Prostate gland (tissue), 2 donors: ENCODE results near the gene NCR3LG1. TPM values are rescaled to one million over a fixed set of nuclear protein-coding genes. Genes with fewer than 3 reads are reported as not detected.

ENCODE experiments used
- DNase-seq: peaks from one replicate; pipeline ENCODE4 v3.0.0-alpha.2; 2019; ENCODE audit warnings: low spot score
- H3K27ac ChIP-seq, 2 donors: fragments of 200-600 bp; sonication (generic); 2 replicates each; pipeline ENCODE4 v1.5.1; 2017 to 2019
- H3K27me3 ChIP-seq: fragments of 200-600 bp; sonication (generic); replicated peaks from 2 replicates; pipeline ENCODE4 v1.5.1; 2019; ENCODE audit not compliant: insufficient read depth
- H3K36me3 ChIP-seq, 2 donors: fragments of 200-600 bp; sonication (generic); 1 replicate in 1 of 2; 2 replicates in 1 of 2; pipeline versions ENCODE4 v1.5.1 to v1.8.1; 2017 to 2019
- H3K4me1 ChIP-seq: fragments of 200-600 bp; sonication (generic); replicated peaks from 2 replicates; pipeline ENCODE4 v1.5.1; 2019
- H3K4me3 ChIP-seq, 2 donors: fragments of 200-600 bp; sonication (generic); 2 replicates each; pipeline ENCODE4 v1.5.1; 2017 to 2019
- H3K9me3 ChIP-seq: fragments of 200-600 bp; sonication (generic); 2 replicates; pipeline ENCODE4 v1.5.1; 2017
- POLR2A ChIP-seq: fragments of 450-650 bp; IDR thresholded peaks from one replicate; pipeline ENCODE4 v1.6.1; 2016; ENCODE audit warnings: antibody characterized with exemption, mild to moderate bottlenecking
- POLR2AphosphoS5 ChIP-seq: sonication (generic); formaldehyde crosslinking; IDR thresholded peaks from one replicate; pipeline ENCODE4 v1.6.1; 2017; ENCODE audit warnings: antibody characterized with exemption
- WGBS: methylation state at CpG from one replicate; pipeline ENCODE4 v1.1.5; 2018; 5-methylcytosine and 5-hydroxymethylcytosine counted together
- intact Hi-C: fragments of 100-400 bp; cut with DNase I; formaldehyde crosslinking; loops from one replicate; pipeline ENCODE4 v1.14.2; 2022
- total RNA-seq, 2 donors: library from RNA; depleted of rRNA; stranded (reverse); fragments of >200 nt; gene quantifications; one replicate each; pipeline ENCODE4 v1.1.0, GENCODE V29; 2016
- TF ChIP-seq, protein P1 (sequence below), 4 experiments: fragments of 200-600 bp in 2 of 4; fragments of 450-650 bp in 2 of 4; sonication (generic) in 2 of 4; IDR thresholded peaks; 1 replicate in 3 of 4; 2 replicates in 1 of 4; pipeline ENCODE4 v1.5.1; 2016 to 2019; ENCODE audit warnings: antibody characterized with exemption in 4 of 4, mild to moderate bottlenecking in 2 of 4, moderate library complexity in 2 of 4

The NCR3LG1 gene
- total RNA-seq, 2 donors from 2014 or later, result 0.41 to 5.9 TPM

GRCh38 chr11:17328871-17329494 lies 22.6 kb upstream of the NCR3LG1 start:
- Histone ChIP-seq H3K9me3 (no peaks in the 10 kb centered on the region), H3K27me3 (no peaks in the 10 kb centered on the region), H3K4me1 (no peaks in the 10 kb centered on the region), H3K36me3 (no peaks in the 10 kb centered on the region), H3K27ac (no peak overlapping the region), H3K4me3 (no peak overlapping the region)
- TF ChIP-seq, protein P1, sequence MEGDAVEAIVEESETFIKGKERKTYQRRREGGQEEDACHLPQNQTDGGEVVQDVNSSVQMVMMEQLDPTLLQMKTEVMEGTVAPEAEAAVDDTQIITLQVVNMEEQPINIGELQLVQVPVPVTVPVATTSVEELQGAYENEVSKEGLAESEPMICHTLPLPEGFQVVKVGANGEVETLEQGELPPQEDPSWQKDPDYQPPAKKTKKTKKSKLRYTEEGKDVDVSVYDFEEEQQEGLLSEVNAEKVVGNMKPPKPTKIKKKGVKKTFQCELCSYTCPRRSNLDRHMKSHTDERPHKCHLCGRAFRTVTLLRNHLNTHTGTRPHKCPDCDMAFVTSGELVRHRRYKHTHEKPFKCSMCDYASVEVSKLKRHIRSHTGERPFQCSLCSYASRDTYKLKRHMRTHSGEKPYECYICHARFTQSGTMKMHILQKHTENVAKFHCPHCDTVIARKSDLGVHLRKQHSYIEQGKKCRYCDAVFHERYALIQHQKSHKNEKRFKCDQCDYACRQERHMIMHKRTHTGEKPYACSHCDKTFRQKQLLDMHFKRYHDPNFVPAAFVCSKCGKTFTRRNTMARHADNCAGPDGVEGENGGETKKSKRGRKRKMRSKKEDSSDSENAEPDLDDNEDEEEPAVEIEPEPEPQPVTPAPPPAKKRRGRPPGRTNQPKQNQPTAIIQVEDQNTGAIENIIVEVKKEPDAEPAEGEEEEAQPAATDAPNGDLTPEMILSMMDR (IDR thresholded peaks at IDR 0.05), result no peak
- TF ChIP-seq POLR2A (no peak), POLR2AphosphoS5 (no peak)
- WGBS, result 90% methylated on average over 5 of the region's 5 CpGs
- intact Hi-C loops, result no loop called here
- DNase-seq, result no peak

DNA sequence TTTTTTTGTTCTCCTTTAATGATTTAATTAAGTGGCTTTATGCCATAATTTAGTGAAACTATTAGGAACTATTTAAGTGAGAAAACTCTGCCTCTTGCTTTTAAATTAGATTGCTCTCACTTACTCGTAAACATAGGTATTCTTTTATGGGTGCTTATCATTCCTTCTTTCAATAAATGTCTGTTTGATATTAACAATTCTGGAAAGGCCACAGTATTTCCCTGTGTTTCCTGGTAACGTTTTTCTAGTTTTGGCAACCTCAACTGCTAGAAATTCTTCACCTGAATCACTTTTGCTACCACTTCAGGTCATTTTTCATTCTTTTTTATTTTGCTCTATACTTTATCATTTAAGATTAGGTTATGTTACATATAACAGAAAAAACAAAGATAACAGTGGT lies 19.9 kb upstream of the NCR3LG1 start:
- intact Hi-C loops, result no loop called here

DNA sequence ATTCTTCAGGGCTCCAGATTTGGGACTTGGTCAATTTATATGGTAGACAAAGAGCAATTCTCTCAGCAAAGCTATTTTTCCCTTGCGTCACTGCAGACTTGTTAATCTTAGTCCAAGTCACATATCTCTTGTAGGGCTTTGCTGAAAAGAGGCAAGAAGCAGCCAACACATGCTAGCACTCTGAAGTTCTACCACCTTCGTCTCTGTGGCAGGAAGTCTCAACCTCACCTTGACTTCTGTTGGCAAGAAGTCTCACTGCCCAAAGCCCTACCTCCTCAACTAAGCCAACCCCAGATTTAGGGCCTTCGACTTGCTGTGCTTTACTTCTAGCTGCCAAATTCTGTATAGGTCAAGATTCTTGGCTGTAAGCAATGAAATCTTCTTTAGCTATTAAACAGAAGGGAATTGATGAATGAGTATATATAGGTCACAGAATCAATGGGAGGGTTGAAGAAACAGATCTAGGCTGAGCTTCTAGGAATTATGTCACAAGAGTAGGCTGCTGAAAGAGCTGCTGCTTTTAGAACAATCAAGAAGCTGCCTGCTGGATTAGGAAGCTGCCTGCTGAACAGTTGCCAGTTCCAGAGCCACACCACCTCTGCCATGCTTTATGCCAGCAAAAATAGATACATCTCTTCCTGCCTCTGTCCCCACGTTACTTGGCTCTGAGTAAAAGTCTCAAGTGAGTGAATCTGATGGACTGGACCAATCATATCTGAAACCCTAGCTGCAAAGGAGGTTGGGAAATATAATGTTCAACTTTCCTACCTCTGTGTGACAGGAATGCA lies 17.6 kb upstream of the NCR3LG1 start:
- no peak for DNase-seq
- intact Hi-C loops, result no loop called here
- no peak overlapping the region for H3K27ac ChIP-seq
- no peaks in the 10 kb centered on the region for H3K36me3 ChIP-seq
- 87% methylated on average over 4 of the region's 4 CpGs for WGBS
- H3K4me3 ChIP-seq, result no peak overlapping the region
- TF ChIP-seq POLR2AphosphoS5, result no peak
- TF ChIP-seq, protein P1 (IDR thresholded peaks at IDR 0.05), result no peak
- no peaks in the 10 kb centered on the region for H3K9me3 ChIP-seq
- no peaks in the 10 kb centered on the region for H3K4me1 ChIP-seq
- no peaks in the 10 kb centered on the region for H3K27me3 ChIP-seq

More for the DNA sequence above, 19.9 kb upstream of the NCR3LG1 start:
- TF ChIP-seq POLR2AphosphoS5 (no peak), POLR2A (no peak)
- TF ChIP-seq, protein P1 (IDR thresholded peaks at IDR 0.05), result no peak
- no peaks in the 10 kb centered on the region for H3K4me1 ChIP-seq
- no peak overlapping the region for H3K27ac ChIP-seq
- no peaks in the 10 kb centered on the region for H3K9me3 ChIP-seq
- H3K4me3 ChIP-seq, result no peak overlapping the region
- WGBS, result 12% methylated on average over 2 of the region's 2 CpGs
- no peaks in the 10 kb centered on the region for H3K36me3 ChIP-seq
- H3K27me3 ChIP-seq, result no peaks in the 10 kb centered on the region
- no peak for DNase-seq

DNA sequence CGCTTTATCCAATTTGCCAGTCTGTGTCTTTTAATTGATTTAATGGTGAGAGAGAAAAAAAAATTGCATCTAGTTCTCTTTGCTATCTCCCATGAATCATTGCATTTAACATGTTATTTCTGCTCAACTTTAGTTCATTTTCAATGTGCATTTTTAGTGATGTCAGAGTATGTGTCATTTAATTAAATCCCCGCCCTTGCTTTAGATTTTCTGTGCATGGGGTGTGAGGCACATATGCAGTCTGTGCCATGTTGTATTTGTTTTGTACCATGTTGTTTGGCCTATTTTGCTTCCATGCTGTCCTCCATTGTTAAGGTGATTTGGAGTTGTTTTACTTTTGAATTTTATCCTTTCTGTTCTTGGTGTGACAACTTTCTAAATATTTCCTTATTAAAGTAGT lies 8.3 kb upstream of the NCR3LG1 start:
- H3K27me3 ChIP-seq, result no peaks in the 10 kb centered on the region
- no peaks in the 10 kb centered on the region for H3K9me3 ChIP-seq
- no peak overlapping the region for H3K4me3 ChIP-seq
- no peaks in the 10 kb centered on the region for H3K4me1 ChIP-seq
- 98% methylated on average over 2 of the region's 2 CpGs for WGBS
- TF ChIP-seq, protein P1 (IDR thresholded peaks at IDR 0.05), result no peak
- TF ChIP-seq POLR2A (no peak), POLR2AphosphoS5 (no peak)
- H3K27ac ChIP-seq, result no peak overlapping the region
- intact Hi-C loops, result no loop called here
- no peak for DNase-seq
- no peaks in the 10 kb centered on the region for H3K36me3 ChIP-seq

- Histone ChIP-seq H3K27ac (no peak overlapping the region), H3K4me1 (no peaks in the 10 kb centered on the region), H3K4me3 (no peak overlapping the region), H3K36me3 (no peaks in the 10 kb centered on the region), H3K9me3 (no peaks in the 10 kb centered on the region), H3K27me3 (no peaks in the 10 kb centered on the region)
- 86% methylated on average over 1 of the region's 1 CpG for WGBS
- intact Hi-C loops, result no loop called here
- DNase-seq, result no peak
- TF ChIP-seq POLR2AphosphoS5 (no peak), POLR2A (no peak)
- TF ChIP-seq, protein P1 (IDR thresholded peaks at IDR 0.05), result no peak
Measured at GRCh38 chr11:17343907-17344306, 7.7 kb upstream of the NCR3LG1 start.
